TTC549 (cell line): ENCODE data around the gene GPR37L1.
"Not testable (repeated sequence)": the region's sequence is repeated elsewhere in the genome, so short reads cannot be mapped to it uniquely, and the experiment has no call there.

Experiments used
- FAIRE-seq: peaks from 2 replicates; lab custom pipeline; 2012; peaks lifted over from hg19 to GRCh38; lab: Jason Lieb, UNC

The GPR37L1 gene

DNA sequence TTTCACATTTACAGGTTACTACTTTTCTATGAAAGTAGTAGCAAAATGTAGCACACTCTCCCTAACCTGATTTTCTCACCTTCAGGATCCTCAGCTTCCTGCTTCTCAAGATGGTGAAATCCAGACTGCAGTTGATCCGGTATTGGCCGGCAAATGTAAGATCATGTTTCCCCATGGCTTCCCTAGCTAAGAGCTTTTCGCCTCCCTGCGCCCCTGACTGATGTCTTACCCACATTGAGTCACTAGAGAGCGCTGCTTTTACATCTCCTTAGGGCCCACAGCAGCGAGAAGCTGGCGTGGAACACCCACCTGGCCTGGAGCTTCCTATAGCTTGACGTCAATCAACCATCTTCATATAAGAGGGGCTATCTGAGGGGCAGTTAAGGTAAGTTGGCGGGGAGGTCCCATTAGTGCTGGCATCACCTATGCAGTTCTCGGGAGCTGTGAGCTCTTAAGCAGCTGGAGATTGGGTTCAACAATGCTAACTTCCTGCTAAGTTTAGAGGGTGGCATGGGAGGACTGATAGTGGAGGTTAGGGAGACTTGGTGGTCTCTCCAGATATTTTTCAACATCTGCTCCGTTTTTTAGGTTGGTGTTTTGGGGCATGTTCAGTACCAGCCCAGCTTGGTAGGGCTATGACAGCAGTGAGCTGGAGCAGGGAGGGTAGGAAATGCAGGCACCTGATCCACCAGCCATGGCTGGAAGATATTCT, 32.2 kb downstream of the GPR37L1 start:
- peak; percentile 62 for FAIRE-seq

DNA sequence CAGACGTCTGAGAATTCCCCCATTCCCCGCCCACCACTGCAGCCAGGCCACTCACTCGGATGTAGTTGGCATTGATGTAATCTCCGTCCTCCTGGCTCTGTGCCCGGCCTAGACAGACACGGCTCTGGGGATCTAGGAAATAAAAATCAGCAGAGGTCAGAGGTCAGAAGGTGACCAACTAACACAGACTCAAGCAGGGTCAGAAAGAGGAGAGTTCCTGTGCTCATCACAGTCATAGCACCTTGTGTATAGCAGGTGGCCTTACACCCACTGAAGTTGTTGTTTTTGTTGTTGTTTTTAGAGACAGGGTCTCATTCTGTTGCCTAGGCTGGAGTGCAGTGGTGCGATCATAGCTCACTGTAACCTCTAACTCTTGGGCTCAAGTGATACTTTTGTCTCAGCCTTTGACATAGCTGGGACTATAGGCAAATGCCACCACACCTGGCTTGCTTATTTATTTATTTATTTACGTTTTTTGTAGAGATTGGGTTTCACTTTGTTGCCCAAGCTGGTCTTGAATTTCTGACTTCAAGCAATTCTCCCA, 32.8 kb downstream of the GPR37L1 start:
- no peak for FAIRE-seq

DNA sequence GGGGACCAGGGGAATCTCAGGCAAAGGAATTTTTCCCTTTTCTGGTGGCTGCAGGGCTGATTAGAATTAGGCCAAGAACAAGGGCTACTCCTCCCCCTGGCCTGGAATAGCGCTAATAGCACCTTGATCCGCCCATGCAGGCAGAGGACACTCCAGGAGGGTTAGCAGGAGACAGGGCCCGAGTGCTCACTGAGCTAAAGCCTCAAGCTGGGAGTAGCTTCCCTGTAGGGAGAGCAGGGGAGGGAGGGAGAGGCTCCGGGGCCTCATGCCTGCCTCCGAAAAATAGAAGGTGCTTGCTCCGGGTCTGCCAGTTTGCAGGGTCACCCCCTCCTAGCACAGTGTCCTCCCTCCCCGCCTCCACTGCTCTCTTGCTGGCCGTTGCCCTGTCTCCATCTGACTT, 33.9 kb downstream of the GPR37L1 start:
- no peak for FAIRE-seq

DNA sequence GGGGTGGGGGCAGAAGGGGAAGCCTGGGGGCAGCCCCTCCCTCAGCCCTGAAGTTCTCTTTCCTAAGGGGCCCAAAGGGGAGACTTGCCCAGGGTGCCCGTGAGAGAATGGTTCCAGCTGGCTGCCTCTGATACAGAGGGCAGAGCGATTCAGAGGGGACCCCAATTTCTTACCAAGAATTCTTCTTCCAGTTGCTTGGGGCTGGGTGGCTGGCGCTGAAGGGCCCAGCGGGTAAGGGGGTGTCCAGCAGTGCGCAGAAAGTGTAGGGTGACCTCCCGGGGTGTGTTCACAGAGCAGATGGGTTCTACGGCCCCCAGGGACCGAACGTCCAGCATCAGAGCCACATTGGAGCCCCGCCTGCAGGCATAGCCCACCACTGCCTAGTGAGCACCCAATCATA, 35.2 kb downstream of the GPR37L1 start:
- no peak for FAIRE-seq

DNA sequence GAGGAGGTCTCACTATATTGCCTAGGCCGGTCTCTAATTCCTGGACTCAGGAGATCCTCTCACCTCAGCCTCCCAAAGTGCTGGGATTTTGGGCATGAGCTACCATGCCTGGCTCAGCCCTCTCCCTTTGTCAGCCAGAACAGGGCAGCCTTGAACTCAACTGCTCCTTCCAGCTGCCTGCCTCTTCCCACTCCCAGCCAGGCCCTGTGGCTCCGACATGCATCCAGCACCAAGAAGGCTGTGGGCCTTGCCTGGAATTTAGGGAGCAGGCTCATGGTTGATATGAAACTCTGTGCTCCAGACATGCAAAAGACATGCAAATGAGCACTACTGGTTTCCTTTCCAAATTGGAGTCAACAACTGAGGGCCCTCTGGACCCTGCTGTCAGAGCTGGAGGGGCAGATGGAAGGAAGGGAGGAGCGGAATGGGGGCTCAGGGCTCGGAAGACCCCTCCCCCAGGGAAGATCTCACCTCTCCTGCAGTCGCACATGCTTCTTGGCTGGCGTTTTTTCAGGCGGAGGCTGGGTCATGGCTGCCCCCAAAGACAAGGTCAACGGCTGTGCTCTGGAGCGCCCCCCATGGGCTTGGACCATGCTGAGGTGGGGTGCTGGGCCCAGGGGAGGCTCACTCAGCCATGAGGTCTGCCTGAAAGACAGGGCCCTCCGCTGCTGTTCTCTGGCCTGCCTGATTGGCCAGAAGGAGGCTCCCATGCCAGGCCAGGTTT, 36.3 kb downstream of the GPR37L1 start:
- FAIRE-seq: no peak

DNA sequence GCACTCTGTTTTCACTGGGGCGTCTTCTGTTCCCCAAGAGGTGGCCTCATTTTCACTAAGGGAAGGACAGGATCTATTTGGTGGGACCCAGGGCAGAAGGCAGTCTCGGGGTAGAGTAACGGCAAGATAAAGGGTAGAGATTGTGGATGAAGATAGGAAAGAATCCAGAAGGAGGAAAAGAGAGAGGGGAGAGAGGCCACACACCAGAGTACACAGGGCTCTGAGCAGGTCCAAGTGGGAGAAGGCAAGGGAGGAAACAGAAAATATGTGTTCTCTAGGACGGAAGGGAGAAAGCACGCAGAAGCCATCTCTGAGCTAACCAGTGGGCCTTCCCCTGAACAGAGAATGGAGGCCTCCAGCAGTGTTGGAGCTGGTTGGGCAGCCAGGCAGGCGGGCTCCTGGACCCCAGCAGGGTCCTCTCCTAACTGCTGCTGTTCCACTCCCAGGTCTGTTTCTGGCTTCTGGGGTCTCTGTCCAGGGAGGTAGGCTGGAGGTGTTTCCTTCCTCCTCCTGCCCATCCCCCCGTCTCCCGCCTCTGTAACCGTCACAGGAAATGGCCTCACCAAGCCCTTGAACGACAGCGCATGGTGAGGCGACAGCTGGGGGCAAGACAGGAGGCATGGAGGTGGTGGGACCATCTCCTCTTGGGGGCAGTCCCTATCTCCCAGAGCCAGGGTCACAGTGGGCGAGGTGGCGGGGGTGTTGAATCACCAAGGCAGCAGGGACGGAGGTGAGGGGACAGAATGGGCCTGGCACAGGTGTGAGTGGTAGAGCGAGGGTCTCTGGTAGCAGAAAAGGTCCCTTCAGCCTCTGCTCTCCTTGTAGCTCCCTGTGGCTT, 37.0 kb downstream of the GPR37L1 start:
- no peak for FAIRE-seq

DNA sequence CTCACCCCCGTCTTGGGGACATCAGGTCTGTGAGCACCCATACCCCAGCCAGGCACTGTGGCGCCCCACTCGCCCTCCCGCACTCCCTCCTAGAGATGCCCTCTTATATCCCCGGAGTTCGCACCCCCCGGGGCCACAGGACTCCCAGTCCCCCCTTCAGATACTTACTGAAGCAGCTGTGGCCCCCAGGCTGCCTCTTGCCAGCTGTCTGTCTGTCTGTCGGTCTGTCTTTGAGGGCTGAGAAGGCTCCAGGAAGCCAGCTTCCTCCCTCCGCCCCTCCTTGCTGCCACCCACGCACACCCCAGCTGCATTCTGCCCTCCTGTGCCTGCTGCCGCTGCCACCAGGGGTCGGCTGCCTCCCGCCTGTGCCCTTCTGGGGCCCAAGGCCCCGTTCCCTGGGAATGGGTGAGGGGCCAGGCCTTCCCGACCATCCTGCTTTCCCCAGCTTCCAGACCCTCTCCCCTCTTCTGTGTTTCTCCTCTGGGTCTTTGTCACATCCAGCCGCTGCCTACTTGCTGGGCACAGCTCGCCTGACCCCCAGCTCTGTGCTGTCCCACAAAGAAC, 37.7 kb downstream of the GPR37L1 start, which contains the start of gene PTPN7:
Gene PTPN7, minus strand, starts transcription at position 226 of the 564 bp plus-strand sequence. CDS start 1,200 bp downstream, outside the sequence.
- no peak for FAIRE-seq

DNA sequence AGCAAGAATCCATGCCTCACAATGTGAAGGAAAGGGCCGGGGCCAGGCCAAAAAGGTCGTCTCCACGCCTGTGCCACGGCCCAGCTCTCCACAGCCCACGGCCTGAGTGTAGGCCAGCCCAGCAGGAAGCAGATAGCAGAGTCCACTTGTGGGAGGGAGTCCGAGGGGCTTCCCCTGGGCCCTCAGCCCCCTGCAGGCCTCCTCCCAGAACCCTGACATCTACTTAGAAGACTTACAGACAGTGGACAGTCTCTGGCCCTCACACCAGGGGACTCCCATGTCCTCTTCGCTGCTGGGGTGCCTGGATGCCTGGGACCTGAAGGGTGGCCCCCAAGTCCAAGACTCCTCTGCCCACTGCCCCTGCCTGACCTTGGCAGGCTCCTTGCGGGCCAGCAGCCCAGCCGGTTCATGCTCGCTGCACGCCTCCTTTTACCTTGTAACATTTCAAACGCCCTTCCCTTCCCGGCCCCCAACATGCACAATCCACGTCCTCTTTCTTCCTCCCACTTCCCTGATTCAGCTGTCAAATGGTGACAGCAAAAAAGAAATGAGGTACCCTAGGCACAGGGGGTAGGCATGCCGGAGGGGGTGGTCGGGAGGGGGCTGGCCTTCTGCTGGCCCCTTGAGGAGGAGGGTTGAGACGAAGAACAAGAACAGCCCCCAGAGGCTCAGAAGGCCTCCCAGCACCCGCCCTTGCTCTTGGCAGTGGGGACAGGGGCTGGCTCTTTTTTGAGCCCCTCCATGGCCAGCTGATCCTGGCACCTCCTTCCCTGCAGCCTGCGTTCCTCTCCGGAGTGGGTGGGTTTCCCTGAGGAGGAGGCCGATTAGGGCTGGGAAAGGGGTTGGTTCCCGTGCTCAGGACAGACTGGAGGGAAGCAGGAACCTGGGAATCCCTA, 38.7 kb downstream of the GPR37L1 start:
- no peak for FAIRE-seq

DNA sequence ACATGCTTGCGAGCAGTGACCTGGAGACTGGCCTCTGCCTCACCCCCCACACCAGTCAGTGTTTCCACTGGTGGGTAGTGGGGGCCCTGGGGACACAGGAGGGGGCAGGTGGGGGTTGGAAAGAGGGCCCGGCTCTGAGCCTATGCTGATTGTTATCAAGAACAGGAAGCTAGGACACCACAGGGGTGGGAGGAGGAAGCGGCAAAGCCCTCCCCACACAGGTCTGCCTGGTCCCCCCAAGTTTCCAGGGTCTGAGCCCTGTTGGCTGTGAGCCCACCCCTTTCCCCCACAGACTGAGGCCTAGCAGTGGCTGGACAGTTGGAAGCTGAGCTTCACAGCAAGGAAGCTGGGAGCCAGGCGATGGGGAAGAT, 39.3 kb downstream of the GPR37L1 start:
- no peak for FAIRE-seq

DNA sequence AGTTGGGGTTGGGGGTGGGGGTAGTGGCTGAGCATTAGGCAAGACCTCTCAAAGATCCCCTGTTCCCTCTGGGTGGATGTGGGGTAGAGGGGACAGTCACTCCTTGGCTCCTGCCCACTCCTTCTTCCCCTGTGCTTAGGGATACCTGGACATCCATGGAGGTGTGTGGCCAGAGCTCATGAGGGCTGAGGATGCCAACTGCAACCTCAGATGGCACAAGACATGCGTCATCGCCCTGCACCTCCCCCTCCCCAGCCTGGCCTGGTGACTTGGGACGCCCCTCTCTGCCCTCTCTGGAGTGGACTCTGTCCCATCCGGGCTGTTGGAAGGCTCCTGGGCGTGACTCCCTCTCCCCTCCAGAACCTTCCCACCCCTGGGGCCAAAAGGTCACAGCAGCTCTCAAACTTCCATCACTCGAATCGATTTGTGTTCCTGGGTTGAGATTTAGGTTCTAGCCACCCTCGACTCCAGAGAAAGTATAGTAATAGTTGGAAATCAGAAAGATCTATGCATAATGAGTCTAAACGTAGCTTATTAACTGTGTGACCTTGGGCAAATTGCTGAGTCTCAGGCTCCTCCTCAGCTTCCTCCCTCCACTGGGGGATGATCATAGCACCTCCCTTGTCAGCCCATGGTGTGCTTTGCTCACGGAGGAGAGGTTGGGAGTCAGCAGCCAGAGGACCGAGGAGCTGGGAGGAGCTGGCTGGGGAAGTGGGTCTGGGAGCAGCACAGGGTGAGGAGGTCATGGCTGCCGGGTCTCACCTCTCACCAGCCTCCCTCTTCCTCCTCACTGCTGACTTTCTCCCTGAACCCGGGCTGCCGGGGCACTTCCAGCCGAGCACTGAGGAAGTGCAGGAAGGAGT, 39.9 kb downstream of the GPR37L1 start:
- no peak for FAIRE-seq

DNA sequence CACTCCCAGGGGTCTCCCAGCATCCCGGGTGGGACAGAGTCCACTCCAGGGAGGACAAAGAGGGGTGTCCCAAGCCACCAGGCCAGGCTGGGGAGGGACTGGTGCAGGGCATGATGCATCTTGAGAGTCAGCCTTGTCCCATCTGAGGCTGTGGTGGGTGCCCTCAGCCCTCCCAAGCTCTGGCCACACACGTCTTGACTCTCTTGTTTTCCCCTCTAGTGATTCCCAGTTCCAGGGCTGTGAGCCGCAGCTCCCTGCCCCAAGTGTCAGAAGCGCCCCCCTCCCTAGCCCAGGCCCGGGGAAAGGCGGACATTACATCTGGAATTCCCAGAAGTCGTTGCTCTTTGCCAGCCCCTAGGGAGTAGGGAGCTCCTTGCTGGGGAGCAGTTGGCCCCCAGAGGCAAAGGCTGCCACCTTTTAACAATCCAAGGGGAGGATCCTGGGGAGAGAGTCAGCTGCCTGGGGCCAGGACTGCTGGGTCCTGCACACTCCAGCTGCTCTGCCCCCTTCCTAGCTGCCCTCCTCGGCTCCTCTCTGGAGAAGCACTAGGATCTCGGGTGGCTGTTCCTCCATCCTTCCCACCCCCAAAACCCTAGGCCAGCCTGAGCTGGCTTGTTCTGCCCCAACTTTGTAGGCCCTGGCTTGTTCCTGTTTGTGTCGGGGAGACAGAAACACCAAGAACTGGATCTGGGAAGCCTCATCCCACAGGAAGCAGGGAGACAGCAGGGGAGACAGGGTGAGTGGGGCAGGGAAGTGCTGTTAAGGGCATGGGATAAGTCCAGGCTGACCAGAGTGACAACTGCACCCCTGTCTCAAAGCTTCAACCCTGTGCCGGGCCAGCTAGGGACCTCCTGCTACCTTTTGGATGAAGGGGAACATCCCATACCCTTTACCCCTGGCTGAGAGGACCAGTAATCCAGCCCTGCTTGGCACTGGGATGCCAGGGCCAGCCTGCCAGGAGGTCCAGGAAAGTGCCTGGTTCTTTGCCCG, 40.9 kb downstream of the GPR37L1 start:
- FAIRE-seq: no peak

DNA sequence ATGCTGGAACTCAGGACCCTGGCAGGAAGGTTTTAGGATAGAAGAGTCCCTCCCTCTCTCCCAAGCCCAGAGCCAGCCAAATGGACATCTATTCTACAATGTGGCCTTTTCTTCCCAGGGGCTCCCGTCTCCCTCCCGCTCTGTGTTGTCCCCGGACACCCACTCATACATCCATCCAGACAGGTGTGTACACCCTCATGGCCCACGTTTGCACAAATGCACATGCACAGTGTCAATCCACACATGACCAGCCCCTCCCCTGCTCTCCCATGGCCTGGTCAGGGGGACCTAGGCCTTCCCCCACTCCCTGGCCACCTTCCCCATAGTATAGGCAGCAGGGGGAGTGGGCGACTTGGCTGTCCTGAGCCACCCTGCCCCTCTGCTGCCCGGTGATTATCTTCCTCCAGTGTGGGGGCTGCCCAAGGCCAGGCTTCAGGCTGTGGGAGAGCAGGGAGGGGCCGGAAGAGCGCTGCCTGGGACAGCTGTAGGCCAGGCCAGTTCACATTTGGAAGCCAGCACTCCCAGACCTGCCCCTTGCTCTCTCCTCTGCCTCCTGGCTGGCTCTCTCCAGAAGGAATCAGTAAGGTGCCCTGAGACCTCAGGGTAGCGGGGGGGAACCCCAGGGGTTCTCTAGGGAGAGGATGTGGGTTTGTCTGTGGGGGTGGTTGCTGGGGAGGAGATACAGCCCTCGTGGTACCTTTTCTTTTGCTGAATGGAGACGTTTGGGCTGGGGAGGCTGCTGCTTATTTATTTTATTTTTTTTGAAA, 41.7 kb downstream of the GPR37L1 start:
- FAIRE-seq: no peak

DNA sequence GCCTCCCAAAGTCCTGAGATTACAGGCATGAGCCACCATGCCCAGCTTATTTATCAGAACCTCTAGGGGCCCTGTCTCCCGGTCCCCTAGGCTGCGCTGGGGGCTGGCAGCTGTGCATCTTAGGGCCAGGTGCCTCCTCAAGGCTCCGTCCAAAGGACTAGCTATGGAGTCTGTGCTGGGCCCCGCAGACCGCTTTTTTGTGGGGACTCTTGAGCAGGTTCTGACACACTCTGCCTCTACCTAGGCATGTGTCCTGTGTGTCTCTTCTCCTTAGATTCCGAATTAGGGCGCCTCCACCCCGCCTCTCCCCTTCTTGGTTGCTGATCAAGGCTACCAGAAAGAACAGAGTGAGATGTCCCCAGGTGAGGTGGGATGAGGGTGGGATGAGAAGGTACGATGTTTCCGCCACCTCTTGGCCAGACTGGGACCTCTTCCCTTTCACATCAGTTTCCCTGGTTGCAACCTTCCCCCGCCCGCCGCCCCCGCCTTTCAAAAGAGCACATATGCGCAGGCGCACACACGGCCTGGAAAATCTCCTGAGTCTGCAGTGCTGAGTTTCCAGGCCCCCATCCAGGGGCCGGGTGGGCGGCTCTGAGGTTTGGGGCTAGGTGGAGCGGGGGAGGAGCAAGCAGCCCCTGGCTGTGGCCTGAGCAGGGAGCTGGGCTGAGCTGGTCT, 42.7 kb downstream of the GPR37L1 start:
- FAIRE-seq: no peak

DNA sequence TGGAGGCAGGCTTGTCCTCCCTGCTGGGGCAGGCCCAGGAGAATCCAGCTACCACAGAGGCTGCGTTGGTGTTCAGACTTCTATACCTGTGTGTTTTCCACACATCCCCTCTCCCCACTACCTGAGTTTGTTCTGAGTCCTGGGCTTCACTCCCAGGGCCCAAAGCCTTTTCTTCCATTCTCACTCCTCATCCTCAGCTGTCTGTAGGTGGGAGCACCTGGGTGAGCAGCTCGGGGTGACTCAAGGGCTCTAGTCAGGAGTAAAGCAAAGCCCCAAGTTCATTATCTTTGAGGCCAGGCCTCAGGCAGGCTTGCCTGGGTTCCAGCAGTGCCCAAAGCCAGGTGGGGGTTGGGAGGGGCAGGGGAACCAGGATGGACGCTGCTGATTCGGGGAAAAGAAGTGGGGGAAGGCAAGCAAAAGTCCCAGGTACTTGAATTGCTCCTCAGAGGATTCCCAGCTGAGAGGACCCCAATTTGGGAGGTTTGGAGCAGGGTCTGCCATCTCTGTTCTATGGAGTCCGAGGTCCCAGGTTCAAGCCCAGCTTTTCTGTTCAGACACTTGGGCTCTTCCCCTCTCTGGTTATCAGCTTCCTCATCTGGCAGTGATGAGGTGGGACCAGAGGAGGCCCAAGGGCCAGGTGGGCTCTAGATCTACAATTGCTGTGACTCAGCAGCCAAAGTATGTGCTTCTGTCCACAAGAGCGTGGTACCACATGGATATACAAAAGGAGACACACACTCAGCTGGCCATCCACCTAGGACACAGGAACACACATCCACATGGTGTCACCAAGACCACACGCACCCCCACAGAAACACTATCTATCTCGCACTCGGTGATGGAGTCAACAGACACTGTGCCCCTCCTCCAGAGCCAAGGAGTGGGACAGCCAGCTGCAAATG, 43.5 kb downstream of the GPR37L1 start:
- FAIRE-seq: no peak

DNA sequence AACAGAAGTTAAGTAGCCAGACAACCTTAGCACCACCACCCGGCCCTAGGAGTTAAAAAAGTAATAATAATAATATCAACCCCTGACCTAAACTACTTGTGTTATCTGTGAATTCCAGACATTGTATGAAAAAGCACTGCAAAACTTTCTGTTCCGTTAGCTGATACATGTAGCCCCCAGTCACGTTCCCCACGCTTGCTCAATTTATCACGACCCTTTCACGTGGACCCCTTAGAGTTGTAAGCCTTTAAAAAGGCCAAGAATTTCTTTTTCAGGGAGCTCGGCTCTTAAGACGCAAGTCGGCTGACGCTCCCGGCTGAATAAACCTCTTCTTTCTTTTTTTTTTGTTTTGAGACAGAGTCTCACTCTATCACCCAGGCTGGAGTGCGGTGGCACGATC, 44.3 kb downstream of the GPR37L1 start:
- not testable (repeated sequence) for FAIRE-seq

DNA sequence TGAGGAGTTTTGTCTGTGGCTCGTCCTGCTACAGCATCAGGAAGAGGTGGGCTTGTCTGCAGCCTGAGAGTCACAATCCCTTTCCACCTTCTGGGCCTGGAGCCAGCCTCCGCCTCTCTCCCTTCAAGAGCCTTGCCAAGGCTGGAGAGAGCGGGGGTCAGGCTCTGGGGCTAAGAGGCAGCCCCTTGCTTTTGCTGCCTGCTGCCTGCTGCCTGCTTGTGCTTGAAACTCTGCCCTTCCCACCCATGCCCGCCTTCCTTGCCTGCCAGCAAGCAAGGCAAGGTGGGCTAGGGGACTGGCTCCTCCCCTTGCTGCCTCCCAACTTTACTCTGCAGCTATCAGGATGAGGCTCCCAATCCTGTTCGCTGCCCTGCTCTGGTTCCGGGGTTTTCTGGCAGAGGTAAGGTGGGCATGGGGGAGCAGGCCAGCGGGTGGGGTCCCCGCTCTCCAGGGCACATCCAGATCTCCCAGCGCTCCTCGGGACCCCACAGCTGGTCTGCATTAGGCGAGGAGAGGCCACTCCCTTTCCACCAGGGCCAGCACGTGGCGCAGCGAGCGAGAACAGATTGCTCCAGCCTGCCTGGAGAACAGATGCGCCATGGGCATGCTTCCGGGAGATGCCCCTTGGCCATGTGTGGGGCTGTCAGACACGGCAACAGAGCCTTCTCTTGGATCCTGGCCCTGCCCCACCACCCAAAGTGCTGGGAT, 45.1 kb downstream of the GPR37L1 start:
- no peak for FAIRE-seq
